HG02981 (cell line): ENCODE measurements around the gene CLEC1B.
"Not testable (repeated sequence)": the region's sequence is repeated elsewhere in the genome, so short reads cannot be mapped to it uniquely, and the experiment has no call there.

ENCODE experiments used
- ATAC-seq: cut with Tn5 transposase; IDR thresholded peaks from one replicate; pipeline ENCODE4 v1.9.1; 2021; ENCODE audit warnings: mild to moderate bottlenecking, moderate library complexity; ENCODE audit not compliant: unreplicated experiment

CLEC1B gene

GRCh38 chr12:9999016-9999415 is at the start of gene CLEC1B:
Gene CLEC1B, minus strand, starts transcription at chr12:9999121. Its CDS starts 21 bp downstream, at chr12:9999100.
- ATAC-seq = no peak

- no peak for ATAC-seq
Observed at GRCh38 chr12:10048526-10048925, 49.6 kb upstream of the CLEC1B start.

GRCh38 chr12:10042167-10042566 is 43.2 kb upstream of the CLEC1B start:
- ATAC-seq = no peak

- no peak for ATAC-seq
Observed at GRCh38 chr12:10033783-10034545, 35.0 kb upstream of the CLEC1B start.

GRCh38 chr12:10031771-10032175 is 32.9 kb upstream of the CLEC1B start:
- ATAC-seq = no peak

- ATAC-seq = no peak
Observed at GRCh38 chr12:10031321-10031720, 32.4 kb upstream of the CLEC1B start.

GRCh38 chr12:10030446-10030845 is 31.5 kb upstream of the CLEC1B start, which contains the start of gene CLEC9A:
Gene CLEC9A, plus strand, starts transcription at chr12:10030682. Its CDS starts 22,006 bp downstream, at chr12:10052688.
- ATAC-seq = no peak

- no peak for ATAC-seq
Observed at GRCh38 chr12:10027721-10028120, 28.8 kb upstream of the CLEC1B start.

- no peak for ATAC-seq
Observed at GRCh38 chr12:10027311-10027710, 28.4 kb upstream of the CLEC1B start.

GRCh38 chr12:10026666-10027065 is 27.7 kb upstream of the CLEC1B start:
- ATAC-seq = not testable (repeated sequence)

GRCh38 chr12:10025236-10025635 is 26.3 kb upstream of the CLEC1B start:
- no peak for ATAC-seq

- no peak for ATAC-seq
Observed at GRCh38 chr12:10021342-10021741, 22.4 kb upstream of the CLEC1B start.

GRCh38 chr12:10018386-10018785 is 19.5 kb upstream of the CLEC1B start:
- no peak for ATAC-seq

- ATAC-seq = no peak
Observed at GRCh38 chr12:10016881-10017280, 18.0 kb upstream of the CLEC1B start.

- ATAC-seq = no peak
Observed at GRCh38 chr12:10015450-10015849, 16.5 kb upstream of the CLEC1B start.

GRCh38 chr12:10012630-10013330 is 13.9 kb upstream of the CLEC1B start:
- no peak for ATAC-seq

- ATAC-seq = no peak
Observed at GRCh38 chr12:10001171-10001776, 2.4 kb upstream of the CLEC1B start.

- no peak for ATAC-seq
Observed at GRCh38 chr12:9992296-9992695, 6.6 kb downstream of the CLEC1B start.

- no peak for ATAC-seq
Observed at GRCh38 chr12:9991876-9992275, 7.0 kb downstream of the CLEC1B start.

GRCh38 chr12:9980126-9980525 is 18.8 kb downstream of the CLEC1B start:
- ATAC-seq = no peak

- ATAC-seq = no peak
Observed at GRCh38 chr12:9977916-9978315, 21.0 kb downstream of the CLEC1B start.

GRCh38 chr12:9976626-9977025 is 22.3 kb downstream of the CLEC1B start:
- ATAC-seq = not testable (repeated sequence)
